Smooth muscle cell (in vitro differentiated cells): ENCODE measurements around the gene ZNF48. TPM values are rescaled to one million over a fixed set of nuclear protein-coding genes. Genes with fewer than 3 reads are reported as not detected.
A peak's percentile ranks its signal among the peaks of the same experiment; 100 is the strongest.

Experiments used
- DNase-seq: peaks from one replicate; lab custom pipeline; 2025; ENCODE audit not compliant: unreplicated experiment; lab: John Stamatoyannopoulos, UW
- H2AFZ ChIP-seq: fragments of 200-600 bp; sonication (generic); 2 replicates; pipeline ENCODE4 v1.6.0; 2016; ENCODE audit warnings: antibody characterized with exemption, low read depth, mild to moderate bottlenecking
- H3F3A ChIP-seq: fragments of 200-600 bp; sonication (generic); 2 replicates; pipeline ENCODE4 v1.6.0; 2017; ENCODE audit warnings: antibody characterized with exemption, low read depth
- H3K27ac ChIP-seq: fragments of 200-600 bp; sonication (generic); 2 replicates; pipeline ENCODE4 v1.5.1; 2016; ENCODE audit warnings: low read depth, mild to moderate bottlenecking
- H3K27me3 ChIP-seq: fragments of 200-600 bp; sonication (generic); 2 replicates; pipeline ENCODE4 v1.6.1; 2016; ENCODE audit warnings: low read depth, mild to moderate bottlenecking
- H3K36me3 ChIP-seq: fragments of 200-600 bp; sonication (generic); 2 replicates; pipeline ENCODE4 v1.5.1; 2016; ENCODE audit warnings: low read depth
- H3K4me1 ChIP-seq: fragments of 200-600 bp; sonication (generic); 2 replicates; pipeline ENCODE4 v1.5.1; 2016; ENCODE audit warnings: low read depth
- H3K4me2 ChIP-seq: fragments of 200-600 bp; sonication (generic); 2 replicates; pipeline ENCODE4 v1.6.0; 2016; ENCODE audit warnings: mild to moderate bottlenecking
- H3K4me3 ChIP-seq: fragments of 200-600 bp; sonication (generic); 2 replicates; pipeline ENCODE4 v1.5.1; 2016; ENCODE audit warnings: mild to moderate bottlenecking
- H3K79me2 ChIP-seq: fragments of 200-600 bp; sonication (generic); 2 replicates; pipeline ENCODE4 v1.6.0; 2016; ENCODE audit warnings: low read depth, mild to moderate bottlenecking
- H3K9ac ChIP-seq: fragments of 200-600 bp; sonication (generic); 2 replicates; pipeline ENCODE4 v1.6.0; 2016; ENCODE audit warnings: low read depth
- H3K9me3 ChIP-seq: fragments of 200-600 bp; sonication (generic); replicated peaks from 2 replicates; pipeline ENCODE4 v1.5.1; 2016; ENCODE audit warnings: low read depth
- H4K20me1 ChIP-seq: fragments of 200-600 bp; sonication (generic); 2 replicates; pipeline ENCODE4 v1.6.0; 2016; ENCODE audit warnings: low read depth
- WGBS: methylation state at CpG from one replicate; pipeline ENCODE4 v1.1.7; 2016; ENCODE audit warnings: low lambda C conversion rate; 5-methylcytosine and 5-hydroxymethylcytosine counted together
- polyA plus RNA-seq: library from polyadenylated mRNA; unstranded; fragments of >200 nt; fragmentation: Nextera tagmentation; extraction: Ambion mirVana; gene quantifications from 2 replicates; pipeline ENCODE4 v1.2.1, GENCODE V29; 2016
- total RNA-seq: library from RNA; depleted of rRNA; stranded (reverse); fragments of >200 nt; gene quantifications from 2 replicates; pipeline ENCODE4 v1.2.3, GENCODE V29; 2014
- TF ChIP-seq, protein P1 (sequence below): fragments of 200-600 bp; sonication (generic); IDR thresholded peaks from 2 replicates; pipeline ENCODE4 v1.5.1; 2017; ENCODE audit warnings: borderline replicate concordance, mild to moderate bottlenecking, antibody characterized with exemption; ENCODE audit not compliant: insufficient read depth, poor library complexity, severe bottlenecking

ZNF48 gene
- total and polyA plus RNA-seq, 2 experiments from 2014 or later: 8.0 to 9.3 TPM

DNA sequence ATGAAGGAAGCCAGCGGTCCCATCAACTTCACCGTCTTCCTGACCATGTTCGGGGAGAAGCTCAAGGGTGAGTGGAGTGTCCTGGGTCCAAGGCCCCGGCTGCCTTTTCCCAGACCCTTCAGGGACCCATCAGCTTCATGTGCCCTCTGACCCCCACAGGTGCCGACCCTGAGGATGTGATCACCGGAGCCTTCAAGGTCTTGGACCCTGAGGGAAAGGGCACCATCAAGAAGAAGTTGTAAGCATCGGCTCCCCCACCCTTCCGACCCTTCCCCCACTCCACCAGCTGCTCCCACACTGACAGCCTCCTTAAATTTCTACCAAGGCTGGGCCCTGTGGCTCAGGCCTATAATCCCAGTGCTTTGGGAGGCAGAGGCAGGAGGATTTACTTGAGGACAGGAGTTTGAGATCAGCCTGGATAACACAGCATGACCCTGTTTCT lies 18.7 kb upstream of the ZNF48 start:
- peaks cover 14% of the 10 kb centered on the region for H3K4me1 ChIP-seq
- 93% methylated on average over 8 of the region's 8 CpGs for WGBS
- no peaks in the 10 kb centered on the region for H3K36me3 ChIP-seq
- no peak overlapping the region for H3K4me3 ChIP-seq
- TF ChIP-seq, protein P1, sequence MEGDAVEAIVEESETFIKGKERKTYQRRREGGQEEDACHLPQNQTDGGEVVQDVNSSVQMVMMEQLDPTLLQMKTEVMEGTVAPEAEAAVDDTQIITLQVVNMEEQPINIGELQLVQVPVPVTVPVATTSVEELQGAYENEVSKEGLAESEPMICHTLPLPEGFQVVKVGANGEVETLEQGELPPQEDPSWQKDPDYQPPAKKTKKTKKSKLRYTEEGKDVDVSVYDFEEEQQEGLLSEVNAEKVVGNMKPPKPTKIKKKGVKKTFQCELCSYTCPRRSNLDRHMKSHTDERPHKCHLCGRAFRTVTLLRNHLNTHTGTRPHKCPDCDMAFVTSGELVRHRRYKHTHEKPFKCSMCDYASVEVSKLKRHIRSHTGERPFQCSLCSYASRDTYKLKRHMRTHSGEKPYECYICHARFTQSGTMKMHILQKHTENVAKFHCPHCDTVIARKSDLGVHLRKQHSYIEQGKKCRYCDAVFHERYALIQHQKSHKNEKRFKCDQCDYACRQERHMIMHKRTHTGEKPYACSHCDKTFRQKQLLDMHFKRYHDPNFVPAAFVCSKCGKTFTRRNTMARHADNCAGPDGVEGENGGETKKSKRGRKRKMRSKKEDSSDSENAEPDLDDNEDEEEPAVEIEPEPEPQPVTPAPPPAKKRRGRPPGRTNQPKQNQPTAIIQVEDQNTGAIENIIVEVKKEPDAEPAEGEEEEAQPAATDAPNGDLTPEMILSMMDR: no peak
- no peak overlapping the region for H2AFZ ChIP-seq
- H3K27ac ChIP-seq: peak overlapping the region; percentile 99
- H3K27me3 ChIP-seq: no peaks in the 10 kb centered on the region
- H3K79me2 ChIP-seq: no peaks in the 10 kb centered on the region
- no peak overlapping the region for H3K9ac ChIP-seq
- H3F3A ChIP-seq: no peaks in the 10 kb centered on the region
- peak overlapping the region; percentile 95 for H3K4me2 ChIP-seq
- H4K20me1 ChIP-seq: peaks cover 5% of the 10 kb centered on the region
- no peak for DNase-seq
- no peaks in the 10 kb centered on the region for H3K9me3 ChIP-seq

GRCh38 chr16:30377050-30377811 lies 18.0 kb upstream of the ZNF48 start:
- Histone ChIP-seq H3K9me3 (no peaks in the 10 kb centered on the region), H3K79me2 (no peaks in the 10 kb centered on the region), H3K27ac (peak overlapping the region; percentile 99), H2AFZ (peak overlapping the region; percentile 89), H3K4me2 (peak overlapping the region; percentile 95), H3K9ac (peak overlapping the region; percentile 96), H3K27me3 (no peaks in the 10 kb centered on the region), H3K4me3 (peak overlapping the region; percentile 67), H3F3A (no peaks in the 10 kb centered on the region), H3K36me3 (no peaks in the 10 kb centered on the region), H3K4me1 (peaks cover 14% of the 10 kb centered on the region), H4K20me1 (peaks cover 5% of the 10 kb centered on the region)
- TF ChIP-seq, protein P1: no peak
- no peak for DNase-seq
- 49% methylated on average over 22 of the region's 29 CpGs for WGBS

DNA sequence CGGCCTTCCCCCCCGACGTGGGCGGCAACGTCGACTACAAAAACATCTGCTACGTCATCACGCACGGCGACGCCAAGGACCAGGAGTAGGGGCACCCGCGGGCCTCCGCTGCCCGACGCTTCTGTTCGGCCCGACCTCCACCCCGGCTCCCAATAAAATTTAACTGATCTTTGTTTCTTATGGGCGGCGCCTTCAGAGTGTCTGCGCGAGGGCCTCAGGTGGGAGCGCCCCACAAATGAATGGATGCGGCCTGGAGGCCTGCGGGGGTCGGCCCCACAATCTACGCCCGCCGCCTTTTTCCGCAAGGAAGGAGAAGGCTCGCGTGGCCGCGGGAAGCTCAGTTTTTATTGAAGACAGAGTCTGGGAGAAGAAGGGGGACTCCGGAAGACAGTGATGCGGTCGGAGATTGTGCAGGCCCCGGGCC lies 17.4 kb upstream of the ZNF48 start:
- whole genome bisulfite sequencing: under 1% methylated on average over 35 of the region's 39 CpGs
- Histone ChIP-seq H3K9ac (peak overlapping the region; percentile 96), H4K20me1 (peaks cover 5% of the 10 kb centered on the region), H2AFZ (peak overlapping the region; percentile 89), H3K79me2 (no peaks in the 10 kb centered on the region), H3F3A (no peaks in the 10 kb centered on the region), H3K4me2 (peak overlapping the region; percentile 95), H3K4me1 (peaks cover 14% of the 10 kb centered on the region), H3K27ac (peak overlapping the region; percentile 99), H3K36me3 (no peaks in the 10 kb centered on the region), H3K4me3 (peak overlapping the region; percentile 67), H3K27me3 (no peaks in the 10 kb centered on the region), H3K9me3 (no peaks in the 10 kb centered on the region)
- DNase-seq: peak; percentile 82
- TF ChIP-seq, protein P1: no peak
